ENCODE measurements around the gene PODXL.
A peak's percentile ranks its signal among the peaks of the same experiment; 100 is the strongest.
"Not testable (repeated sequence)": the region's sequence is repeated elsewhere in the genome, so short reads cannot be mapped to it uniquely, and the experiment has no call there.

The PODXL gene

DNA sequence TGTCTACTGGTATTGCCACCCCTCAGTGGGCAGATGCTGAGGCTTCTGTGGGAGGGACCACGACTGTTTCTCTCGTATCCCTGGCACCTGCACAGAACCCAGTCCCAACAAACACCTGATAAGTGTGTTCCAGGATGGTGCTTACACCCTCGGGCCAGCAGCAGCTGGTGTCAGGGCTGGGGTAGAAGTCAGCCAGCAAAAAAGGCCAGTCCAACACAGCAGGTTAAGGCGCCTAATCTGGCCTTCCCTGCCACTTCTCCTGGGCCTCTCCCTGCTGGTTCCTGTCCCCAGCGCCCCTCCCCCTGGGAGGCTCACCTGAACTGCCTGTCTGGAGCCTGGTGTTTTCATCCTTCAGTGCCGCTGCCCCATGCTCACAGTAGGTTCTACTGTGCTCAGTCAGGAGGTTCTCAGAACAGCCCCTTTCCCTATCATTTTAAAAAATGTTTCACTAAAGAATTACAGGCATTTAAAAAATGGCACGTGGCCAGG lies 20.0 kb downstream of the PODXL start:
- no peak for DNase-seq

DNA sequence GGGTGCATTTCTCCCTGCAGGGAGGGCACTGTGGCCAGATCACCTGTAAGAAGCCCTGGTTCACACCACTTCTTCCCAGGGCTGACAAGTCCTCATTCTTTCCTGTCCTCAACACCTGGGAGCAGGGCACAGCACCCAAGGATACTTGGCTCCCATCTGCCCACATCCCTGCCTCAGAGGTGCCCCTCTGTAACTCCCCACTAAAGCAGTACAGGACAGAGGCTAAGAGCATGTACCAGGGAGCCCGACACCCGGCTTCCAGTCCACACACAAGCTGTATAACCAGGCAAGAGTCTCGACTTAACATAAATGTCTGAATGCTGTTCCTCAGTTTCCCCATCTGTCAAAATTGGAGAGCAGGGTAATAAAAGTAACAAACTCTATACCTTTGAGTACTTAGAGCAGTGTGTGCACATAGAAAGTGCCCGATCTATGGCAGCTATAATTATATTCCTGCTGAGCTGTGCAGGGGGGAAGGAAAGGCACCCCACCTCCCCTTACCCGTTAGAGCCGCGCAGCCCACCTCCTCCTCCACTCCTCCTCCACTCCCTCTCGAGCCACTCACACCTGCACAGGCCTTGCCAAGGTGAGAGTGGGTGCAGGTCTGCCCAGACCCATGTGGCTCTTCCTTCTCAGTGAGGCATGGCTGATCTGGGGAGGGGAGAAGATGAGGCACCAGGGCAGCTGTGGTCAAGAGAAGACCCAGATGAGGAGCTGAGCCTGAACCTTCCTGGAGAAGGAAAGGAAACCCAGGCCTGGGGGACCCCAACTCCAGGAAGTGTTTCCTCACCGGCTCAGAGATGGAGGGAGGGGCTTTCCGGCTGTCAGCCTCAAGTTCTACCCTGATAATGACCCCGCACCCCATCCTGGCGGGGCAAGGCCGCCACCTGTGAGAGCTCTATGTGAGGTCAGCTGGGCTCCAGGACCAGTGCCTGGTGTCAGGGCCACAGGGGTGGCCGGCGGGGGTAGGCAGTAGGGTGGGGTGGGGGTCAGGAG lies 22.6 kb downstream of the PODXL start:
- DNase-seq = no peak

DNA sequence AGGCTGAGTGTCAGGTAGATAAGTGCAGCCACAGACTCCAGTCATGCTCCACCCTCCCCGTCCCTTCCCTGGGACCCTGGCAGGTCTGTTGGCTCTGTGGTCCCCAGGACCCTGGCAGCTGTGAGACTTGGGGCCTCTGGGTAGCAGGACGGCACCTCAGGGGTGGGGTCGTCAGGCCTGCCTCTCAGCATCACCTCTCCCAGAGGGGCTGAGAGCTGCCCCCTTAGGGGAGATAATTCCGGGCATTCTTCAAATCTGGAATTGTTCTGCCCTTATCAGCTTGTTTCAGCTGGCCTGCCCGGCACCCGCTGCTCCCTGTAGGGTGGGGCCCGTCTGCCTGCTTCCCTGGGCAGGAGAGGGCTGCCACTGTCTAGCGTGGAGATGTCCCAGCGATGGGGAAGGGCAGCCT lies 23.3 kb downstream of the PODXL start:
- DNase-seq = no peak

DNA sequence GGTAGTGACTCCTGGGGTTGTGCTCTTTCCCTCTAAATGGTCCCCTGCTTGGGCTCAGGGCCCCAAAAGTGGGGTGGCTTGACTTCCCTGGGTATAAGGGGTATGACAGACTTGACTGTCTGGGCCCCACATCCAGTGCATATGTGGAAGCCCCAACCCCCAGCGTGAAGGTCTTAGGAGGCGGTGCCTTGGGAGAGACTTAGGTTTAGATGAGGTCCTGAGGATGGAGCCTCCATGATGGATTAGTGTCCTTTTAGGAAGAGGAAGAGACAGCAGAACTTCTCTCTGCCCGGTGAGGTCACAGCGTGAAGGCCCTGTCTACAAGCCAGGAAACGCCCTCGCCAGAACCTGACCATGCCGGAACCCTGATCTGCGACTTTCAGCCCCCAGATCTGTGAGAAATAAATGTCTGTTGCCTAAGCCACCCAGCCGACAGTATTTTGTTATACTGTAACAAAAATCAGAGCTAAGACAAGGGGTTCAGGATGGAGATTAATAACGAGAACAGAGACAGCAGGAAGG lies 23.8 kb downstream of the PODXL start:
- no peak for DNase-seq

DNA sequence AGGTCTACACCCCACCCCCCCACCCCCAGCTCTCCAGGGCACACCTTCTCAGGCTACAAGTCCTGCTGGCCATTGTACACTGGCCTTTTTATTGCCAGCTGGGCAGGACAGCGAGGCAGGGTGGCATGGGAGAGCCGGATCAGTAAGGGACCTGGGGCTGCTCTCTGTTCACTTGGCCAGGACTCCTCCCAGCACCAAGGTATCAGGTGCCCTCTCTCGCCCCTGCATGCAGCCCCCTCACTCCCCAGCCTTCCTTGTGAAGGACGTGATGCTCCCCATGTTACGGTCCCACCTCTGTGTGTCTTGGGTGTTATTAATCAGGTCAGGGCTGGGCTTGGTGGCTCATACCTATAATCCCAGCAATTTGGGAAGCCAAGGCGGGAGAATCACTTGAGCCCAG lies 26.3 kb downstream of the PODXL start:
- no peak for DNase-seq

GRCh38 chr7:131529617-131530016 lies 26.8 kb downstream of the PODXL start:
- no peak for DNase-seq

GRCh38 chr7:131529179-131529578 lies 27.2 kb downstream of the PODXL start:
- DNase-seq = no peak

DNA sequence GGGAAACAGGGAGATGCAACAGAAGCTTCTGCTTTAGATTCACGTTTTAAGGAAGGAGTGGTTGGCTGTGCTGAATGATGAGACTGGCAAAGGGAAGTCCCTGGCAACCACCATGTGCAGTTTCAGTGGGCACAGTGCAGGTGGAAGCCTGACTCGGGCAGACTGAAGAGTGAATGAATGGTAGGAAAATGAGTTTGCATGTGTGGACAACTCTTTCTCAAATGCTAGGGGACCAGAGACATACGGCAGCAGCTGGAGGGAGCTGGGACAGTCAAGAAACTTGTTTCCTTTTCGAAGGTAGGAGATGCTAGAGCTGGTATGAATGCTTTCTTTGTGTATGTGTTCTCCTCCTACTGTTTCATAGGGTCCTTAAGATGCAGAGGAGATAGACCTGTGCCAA lies 29.0 kb downstream of the PODXL start:
- DNase-seq = no peak

DNA sequence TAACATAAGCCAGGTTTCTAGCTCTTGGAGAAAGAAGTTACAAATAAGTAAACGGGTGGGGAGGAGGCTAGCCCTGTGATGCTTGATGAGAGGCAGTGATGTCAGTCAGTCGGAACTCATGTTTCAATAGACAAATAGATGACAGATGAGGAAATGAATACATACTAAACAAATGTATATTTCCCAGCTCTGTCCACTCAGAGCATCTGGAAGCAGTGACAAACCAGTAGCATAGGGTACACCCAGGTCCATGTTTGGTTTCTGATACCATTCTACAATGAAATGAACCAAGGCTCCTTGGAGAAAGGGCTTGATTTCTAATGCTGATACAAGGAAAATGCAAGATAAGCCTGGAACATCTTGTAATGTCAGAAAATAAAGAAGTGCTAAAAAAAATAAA lies 30.6 kb downstream of the PODXL start:
- DNase-seq = no peak

- DNase-seq = no peak
These were observed 31.7 kb downstream of the PODXL start for GRCh38 chr7:131524703-131525102.

DNA sequence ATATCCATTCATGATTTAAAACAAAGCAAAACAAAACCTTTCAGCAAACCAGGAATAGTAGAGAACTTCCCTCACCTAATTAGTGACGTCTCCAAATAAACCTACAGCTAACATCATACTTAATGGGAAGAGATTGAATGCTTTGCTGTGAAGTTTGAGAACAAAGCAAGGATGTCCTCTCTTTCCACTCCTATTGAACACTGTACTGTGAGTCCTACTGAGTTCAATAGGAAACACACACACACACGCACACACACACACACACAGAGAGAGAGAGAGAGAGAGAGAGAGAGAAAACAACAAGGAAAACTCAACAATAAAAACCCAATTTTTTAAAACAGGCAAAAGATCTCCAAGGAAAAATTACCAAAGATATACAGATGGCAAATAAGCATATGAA lies 32.3 kb downstream of the PODXL start:
- DNase-seq = no peak

DNA sequence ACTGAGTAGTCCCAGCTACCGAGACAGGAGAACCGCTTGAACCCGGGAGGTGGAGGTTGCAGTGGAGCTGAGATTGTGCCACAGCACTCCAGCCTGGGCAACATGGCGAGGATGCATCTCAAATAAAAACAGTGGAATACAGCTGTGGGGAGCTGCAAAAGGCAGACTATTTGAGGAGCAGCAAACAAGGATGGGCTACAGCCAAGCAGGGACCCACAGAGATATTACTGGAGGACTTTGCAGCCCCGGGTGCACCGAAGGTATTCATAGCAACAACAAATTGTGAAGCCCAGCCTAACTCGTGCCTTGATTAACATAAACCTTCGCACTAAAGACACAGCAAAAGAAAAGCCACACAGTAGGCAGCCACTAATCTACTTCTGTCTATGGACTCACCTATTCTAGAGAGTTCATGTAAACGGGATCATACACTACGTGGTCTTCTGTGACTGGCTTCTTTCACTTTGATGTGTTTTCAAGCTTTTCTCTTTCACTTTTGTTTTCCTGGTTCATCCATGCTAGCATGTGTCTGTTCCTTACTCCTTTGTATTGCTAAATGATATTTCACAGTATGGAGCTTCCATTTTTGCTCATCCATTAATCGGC lies 34.0 kb downstream of the PODXL start:
- peak; percentile 47 for DNase-seq

DNA sequence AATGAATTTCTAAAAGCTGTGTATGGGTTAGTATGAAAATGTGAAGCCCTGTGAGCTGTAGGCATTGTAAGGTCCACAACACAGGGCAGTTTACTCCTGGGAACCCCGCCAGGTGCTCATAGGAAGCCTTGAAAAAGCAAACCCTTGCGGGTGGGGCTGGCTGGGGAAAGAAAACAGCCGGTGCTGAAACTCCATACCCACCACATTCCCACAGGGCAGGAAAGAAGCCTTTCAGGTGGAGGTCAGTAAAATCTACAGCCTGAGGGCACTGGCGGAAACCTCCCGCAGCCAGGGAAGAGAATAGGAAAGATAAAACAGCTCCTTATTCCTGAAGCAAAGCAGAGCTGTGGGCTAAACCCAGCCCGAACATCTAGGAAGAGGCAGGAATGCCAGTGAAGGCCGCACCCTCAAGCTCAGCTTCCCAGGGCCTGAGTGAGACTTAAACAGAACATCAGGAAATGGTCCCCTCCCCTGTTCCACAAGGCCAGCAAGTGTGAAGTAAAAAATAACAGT lies 34.7 kb downstream of the PODXL start:
- DNase-seq = no peak

DNA sequence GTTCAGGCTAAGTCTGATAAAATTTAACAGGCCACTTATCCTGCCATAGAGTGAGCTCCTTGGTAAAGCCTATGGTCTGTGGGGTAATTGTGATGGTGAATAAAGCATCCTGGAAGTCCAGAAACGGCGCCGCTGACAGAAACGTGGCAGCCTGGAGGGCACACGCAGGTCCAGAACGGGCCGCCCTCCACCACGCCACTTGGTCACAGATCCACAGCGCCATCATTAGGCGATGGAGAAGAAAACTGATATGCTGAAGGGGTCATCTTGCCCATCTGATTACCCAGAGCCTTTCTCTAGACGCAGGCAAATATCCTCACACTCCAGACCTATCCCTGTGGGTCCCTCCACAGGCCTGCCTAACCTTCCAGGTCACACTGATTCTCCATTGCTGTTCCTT lies 37.8 kb downstream of the PODXL start:
- DNase-seq = no peak

GRCh38 chr7:131517218-131517923 lies 39.1 kb downstream of the PODXL start:
- no peak for DNase-seq

DNA sequence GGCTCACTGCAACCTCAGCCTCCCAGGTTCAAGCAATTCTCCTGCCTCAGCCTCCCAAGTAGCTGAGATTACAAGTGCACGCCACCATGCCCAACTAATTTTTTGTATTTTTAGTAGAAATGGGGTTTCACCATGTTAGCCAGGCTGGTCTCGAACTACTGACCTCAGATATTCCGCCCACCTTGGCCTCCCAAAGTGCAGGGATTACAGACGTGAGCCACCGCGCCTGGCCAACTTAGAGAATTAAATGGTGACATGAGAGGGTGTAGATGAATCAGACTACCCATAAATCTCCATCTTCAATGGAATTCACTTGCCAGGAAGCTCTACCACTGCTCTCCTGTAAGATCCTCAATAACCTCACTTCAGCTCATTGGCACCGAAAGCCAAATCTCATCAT lies 41.0 kb downstream of the PODXL start:
- DNase-seq = not testable (repeated sequence)

DNA sequence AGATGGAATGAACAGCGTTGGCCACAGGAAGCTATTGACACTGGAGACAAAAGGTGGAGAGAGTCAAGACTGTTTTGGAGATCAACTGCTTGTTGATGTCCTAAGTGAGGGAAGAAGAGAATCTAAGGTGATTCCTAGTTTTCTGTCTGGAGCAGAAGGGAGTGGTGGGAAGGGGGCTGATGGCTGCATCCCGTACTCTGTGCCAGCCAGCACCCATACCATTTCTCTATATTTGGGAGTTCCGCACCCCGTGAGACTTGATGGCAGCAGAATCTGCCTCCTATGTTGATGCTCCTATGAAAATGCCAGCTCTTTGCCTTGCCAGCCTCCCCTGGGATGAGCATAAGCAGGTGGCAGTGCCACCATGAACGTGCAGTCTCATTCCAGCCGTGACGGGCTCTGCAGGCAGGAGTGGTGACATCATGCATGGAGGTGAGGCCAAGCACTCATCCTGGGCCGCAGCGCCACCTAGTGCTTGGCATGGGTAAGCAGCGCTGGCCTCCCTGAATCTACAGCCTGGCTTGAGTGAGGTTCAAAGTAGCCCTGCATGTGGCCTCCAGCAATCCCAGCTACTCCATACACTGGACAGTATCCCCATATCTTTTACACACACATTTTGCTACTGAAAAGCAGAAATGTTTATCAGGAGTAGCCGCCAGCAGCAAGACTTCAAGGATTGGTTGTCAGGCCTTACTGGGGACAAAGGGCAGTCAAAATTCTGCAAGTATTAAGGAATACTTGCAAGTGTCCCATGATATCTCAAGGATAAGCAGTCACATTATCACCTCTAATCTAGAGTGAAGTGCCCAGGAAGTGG lies 43.0 kb downstream of the PODXL start:
- peak; percentile 86 for DNase-seq

DNA sequence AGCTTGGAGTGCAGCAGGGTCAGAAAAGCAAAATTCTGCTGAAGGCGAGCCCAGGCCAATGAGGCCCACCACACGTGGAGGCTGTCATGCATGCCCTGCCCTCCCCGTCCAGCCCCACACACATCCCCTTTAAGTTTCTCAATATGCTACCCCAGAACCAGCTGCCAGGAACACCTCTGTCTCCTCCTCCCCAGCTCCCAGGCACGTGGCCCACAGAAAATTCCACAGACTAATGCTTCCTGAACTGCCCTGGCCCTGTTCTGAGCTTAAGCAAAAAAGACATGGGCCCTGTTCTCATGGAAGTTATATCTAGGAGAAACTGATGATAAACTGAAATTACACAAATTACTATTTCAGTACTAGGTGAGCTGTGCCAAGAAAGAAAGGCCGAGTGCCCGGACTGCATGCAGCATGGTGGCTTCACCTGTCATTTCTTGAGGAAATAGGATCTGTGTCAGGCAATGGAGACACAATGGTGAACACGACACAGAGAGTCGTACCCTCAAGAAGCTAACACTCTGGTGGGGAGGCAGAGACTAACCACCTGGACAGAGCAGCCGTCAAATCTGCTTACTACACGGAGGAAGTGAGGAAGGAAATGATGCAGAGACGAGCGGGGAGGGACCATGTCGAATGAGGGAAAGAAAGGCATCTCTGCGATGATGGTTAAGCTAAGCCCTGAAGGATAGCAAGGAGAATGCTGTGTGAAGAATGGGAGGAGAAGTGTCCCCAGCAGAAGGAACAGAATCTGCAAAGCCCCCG lies 44.5 kb downstream of the PODXL start:
- no peak for DNase-seq

DNA sequence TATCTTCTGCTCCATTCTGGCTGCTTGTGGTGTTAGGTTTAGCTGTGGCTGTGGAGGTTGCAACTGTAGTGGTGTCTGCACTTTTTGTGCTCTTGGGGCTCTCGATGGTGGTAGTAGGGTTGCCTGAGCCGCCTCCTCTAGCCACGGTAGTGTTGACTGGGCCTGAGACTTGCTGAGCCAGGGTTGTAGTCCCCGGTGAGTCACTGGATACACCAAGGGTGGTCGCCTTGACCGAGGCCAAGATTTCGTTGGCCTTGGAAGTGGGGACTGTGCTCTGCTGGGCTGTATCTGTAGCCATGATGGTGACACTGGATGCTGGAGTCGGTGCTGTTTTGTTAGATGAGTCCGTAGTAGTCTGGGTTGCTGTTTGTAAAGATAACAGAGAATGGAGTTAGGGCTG lies 45.4 kb downstream of the PODXL start:
- no peak for DNase-seq

DNA sequence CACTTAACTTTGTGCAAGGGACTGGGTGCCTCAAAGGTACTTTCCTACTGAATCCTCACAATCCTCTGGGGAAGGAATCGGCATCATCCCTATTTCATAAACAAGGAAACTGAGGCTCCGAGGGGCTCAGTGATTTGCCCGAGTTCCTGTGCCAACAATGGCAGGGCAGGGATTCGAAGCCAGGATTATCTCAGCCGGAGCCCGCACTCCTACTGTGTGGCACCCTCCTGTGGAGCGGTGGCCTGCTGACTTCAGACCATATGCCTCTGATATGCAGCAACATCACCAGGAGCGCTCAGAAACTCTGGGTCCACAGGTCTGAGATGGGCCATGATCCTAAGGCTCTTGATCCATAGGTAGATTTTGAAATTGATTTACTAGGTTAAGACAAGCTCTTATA lies 46.6 kb downstream of the PODXL start:
- DNase-seq = no peak

DNA sequence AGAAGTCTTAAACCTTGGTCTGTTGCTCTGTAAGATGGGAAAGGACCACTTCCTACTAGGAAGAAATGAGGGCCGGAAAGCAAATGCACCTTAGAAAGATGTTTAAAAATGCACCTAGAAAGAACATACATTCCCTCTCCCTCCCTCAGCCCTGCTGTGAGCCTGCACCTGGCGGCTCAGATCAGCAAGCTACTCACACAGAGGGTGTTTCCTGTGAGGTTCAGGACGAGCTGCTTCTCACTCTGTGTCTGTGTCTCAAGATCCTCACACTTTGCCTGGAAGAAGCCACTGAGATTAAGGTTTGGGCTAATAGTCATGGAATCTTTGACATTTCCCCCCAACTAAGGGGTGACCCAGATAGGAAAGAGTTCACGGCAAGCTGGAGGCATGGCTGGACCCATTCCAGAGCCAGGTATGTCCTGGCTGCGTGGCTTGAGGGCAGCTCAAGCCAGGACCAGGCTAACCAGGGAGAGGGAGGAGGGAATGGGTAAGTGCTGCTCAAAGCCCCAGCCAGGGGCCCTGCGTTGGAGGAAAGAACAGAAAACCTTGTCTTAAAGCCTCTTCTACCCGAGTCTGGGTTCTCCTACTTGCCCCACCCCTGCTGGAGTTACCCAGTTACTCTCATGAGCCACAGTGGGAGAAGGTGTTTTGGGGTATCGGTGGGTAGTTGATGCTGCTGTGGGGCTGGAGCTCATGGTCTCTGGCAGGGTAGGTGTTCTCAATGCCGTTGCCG lies 47.5 kb downstream of the PODXL start:
- no peak for DNase-seq
